ENCODE data around the gene SULT1C2.

The SULT1C2 gene

DNA sequence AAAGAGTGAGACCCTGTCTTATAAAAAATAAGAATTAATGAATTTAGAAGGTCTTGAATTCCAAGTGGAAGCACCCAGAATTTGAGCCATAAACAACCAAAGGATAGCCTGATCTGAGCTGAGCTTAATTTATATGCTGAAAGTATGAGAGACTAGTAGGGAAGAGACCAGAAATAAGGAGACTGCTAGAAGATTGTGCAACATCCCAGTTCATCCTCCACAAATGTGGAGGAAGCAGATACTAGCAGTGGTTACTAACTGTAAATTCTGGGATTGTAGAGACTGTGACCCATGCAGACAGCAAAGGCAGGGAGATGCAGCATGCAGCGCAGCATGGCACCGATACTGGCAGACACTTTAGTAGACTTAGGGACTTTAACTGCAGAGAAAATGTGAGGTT is 1.5 kb upstream of the SULT1C2 start:
- TF ChIP-seq OSR1 (CRISPR knock-in tag; IDR thresholded peaks at IDR 0.05), result no peak
- no peak for TF ChIP-seq ZFP30 (CRISPR knock-in tag; IDR thresholded peaks at IDR 0.05)
- TF ChIP-seq, protein P1, sequence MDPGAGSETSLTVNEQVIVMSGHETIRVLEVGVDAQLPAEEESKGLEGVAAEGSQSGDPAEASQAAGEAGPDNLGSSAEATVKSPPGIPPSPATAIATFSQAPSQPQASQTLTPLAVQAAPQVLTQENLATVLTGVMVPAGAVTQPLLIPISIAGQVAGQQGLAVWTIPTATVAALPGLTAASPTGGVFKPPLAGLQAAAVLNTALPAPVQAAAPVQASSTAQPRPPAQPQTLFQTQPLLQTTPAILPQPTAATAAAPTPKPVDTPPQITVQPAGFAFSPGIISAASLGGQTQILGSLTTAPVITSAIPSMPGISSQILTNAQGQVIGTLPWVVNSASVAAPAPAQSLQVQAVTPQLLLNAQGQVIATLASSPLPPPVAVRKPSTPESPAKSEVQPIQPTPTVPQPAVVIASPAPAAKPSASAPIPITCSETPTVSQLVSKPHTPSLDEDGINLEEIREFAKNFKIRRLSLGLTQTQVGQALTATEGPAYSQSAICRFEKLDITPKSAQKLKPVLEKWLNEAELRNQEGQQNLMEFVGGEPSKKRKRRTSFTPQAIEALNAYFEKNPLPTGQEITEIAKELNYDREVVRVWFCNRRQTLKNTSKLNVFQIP (CRISPR knock-in tag; IDR thresholded peaks at IDR 0.05; ENCODE audit: borderline replicate concordance, low read depth), result no peak
- TF ChIP-seq TOX (CRISPR knock-in tag; IDR thresholded peaks at IDR 0.05; ENCODE audit: borderline replicate concordance), result no peak
- no peak for TF ChIP-seq GLIS3 (CRISPR knock-in tag; IDR thresholded peaks at IDR 0.05)
- TF ChIP-seq, protein P2, sequence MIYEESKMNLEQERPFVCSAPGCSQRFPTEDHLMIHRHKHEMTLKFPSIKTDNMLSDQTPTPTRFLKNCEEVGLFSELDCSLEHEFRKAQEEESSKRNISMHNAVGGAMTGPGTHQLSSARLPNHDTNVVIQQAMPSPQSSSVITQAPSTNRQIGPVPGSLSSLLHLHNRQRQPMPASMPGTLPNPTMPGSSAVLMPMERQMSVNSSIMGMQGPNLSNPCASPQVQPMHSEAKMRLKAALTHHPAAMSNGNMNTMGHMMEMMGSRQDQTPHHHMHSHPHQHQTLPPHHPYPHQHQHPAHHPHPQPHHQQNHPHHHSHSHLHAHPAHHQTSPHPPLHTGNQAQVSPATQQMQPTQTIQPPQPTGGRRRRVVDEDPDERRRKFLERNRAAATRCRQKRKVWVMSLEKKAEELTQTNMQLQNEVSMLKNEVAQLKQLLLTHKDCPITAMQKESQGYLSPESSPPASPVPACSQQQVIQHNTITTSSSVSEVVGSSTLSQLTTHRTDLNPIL (CRISPR knock-in tag; IDR thresholded peaks at IDR 0.05; ENCODE audit: low read depth), result no peak
- TF ChIP-seq RARB (CRISPR knock-in tag; IDR thresholded peaks at IDR 0.05), result no peak
- TF ChIP-seq, protein P3, sequence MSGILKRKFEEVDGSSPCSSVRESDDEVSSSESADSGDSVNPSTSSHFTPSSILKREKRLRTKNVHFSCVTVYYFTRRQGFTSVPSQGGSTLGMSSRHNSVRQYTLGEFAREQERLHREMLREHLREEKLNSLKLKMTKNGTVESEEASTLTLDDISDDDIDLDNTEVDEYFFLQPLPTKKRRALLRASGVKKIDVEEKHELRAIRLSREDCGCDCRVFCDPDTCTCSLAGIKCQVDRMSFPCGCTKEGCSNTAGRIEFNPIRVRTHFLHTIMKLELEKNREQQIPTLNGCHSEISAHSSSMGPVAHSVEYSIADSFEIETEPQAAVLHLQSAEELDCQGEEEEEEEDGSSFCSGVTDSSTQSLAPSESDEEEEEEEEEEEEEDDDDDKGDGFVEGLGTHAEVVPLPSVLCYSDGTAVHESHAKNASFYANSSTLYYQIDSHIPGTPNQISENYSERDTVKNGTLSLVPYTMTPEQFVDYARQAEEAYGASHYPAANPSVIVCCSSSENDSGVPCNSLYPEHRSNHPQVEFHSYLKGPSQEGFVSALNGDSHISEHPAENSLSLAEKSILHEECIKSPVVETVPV (CRISPR knock-in tag; IDR thresholded peaks at IDR 0.05), result no peak
- no peak for TF ChIP-seq ZNF8 (CRISPR knock-in tag; IDR thresholded peaks at IDR 0.05)
- no peak for ATAC-seq

DNA sequence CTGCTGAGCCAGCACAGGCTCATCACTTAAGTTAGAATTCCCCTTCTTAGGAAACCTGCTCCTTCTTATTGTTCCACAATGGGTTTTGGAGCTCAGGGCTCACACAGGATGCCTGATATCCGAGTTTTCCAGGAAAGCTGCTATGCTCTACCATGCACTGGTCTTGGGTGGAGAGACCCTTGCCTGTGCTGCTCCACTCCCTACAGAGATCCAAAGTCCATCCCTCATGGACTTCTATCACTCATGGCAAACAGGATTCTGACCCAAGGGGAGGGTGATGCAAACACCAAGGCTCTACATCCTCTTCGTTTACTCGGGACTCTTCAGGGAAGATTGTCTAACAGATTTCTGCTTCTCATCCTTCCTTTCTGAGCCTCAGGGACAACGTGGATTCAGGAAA is 5.2 kb downstream of the SULT1C2 start:
- TF ChIP-seq, protein P2 (CRISPR knock-in tag; IDR thresholded peaks at IDR 0.05; ENCODE audit: low read depth), result no peak
- no peak for TF ChIP-seq TCF4 (CRISPR knock-in tag; IDR thresholded peaks at IDR 0.05; ENCODE audit: borderline replicate concordance)
- no peak for ATAC-seq

DNA sequence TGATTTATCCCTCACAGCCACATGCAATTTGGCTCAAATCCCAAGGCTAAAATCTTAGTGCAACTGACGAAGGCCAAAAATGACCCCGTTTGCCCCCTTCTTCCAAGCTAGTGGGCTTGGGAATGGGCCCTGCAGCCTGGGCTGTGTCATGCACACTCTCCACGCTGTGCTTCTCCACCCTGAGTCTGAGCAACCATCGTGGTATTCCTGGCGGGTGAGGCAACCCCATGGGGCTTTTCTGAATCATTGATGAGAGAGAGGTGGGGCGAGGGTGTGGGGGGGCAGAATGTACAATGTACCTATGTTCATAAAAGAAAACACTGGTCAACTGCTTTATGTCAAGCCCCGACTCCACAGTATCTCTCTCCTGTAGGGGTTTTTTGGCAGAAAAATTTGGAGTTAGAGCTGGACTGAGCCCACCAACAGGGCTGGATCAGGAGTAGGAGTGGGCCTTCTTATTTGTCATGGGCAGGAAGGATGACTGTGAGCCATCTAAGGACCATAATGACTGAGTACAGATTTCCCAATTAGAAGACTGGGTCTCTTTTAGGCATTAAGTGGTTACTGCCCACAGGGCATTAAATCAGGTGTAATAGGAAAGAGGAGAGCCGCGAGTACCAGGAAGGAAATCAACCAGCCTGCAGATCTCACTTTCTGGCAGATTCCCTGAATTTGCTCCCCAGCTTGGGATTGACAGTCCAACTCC is 8.9 kb downstream of the SULT1C2 start:
- no peak for ATAC-seq
- TF ChIP-seq TCF4 (CRISPR knock-in tag; IDR thresholded peaks at IDR 0.05; ENCODE audit: borderline replicate concordance) (no peak), RARB (CRISPR knock-in tag; IDR thresholded peaks at IDR 0.05) (no peak), BACH2 (CRISPR knock-in tag; IDR thresholded peaks at IDR 0.05; ENCODE audit: borderline replicate concordance) (no peak), ZNF8 (CRISPR knock-in tag; IDR thresholded peaks at IDR 0.05) (no peak), ZNF565 (CRISPR knock-in tag; conservative IDR thresholded peaks at IDR 0.05; ENCODE audit: low read depth) (no peak), ZC3H10 (CRISPR knock-in tag; IDR thresholded peaks at IDR 0.05) (no peak), GLIS3 (CRISPR knock-in tag; IDR thresholded peaks at IDR 0.05) (no peak), ZNF70 (CRISPR knock-in tag; IDR thresholded peaks at IDR 0.05) (no peak)
- TF ChIP-seq, protein P3 (CRISPR knock-in tag; IDR thresholded peaks at IDR 0.05), result no peak

DNA sequence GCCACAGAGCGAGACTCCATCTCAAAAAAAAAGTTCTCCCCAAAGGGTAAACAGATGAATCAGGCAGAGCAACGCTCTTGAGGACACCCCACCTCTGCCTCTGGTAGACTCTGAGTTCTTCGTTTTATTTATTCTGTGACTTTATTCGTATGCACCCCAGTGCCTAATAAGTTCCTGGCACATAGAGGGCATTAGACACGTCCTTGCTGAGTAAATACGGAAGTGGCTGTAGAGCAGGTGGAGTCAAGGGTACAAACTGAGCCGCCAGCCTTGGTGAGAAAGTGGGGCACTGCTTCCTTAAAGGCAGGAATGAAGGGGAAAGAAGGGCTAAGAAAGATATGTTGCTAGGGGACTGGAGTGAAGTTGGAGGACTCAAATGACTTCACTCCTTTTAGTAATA is 12.9 kb downstream of the SULT1C2 start:
- no peak for ATAC-seq

More for the DNA sequence above, 12.9 kb downstream of the SULT1C2 start:
- TF ChIP-seq ZFP3 (CRISPR knock-in tag; IDR thresholded peaks at IDR 0.05) (no peak), ZC3H10 (CRISPR knock-in tag; IDR thresholded peaks at IDR 0.05) (no peak), RARB (CRISPR knock-in tag; IDR thresholded peaks at IDR 0.05) (no peak), BACH2 (CRISPR knock-in tag; IDR thresholded peaks at IDR 0.05; ENCODE audit: borderline replicate concordance) (no peak), TOX (CRISPR knock-in tag; IDR thresholded peaks at IDR 0.05; ENCODE audit: borderline replicate concordance) (no peak), ZNF565 (CRISPR knock-in tag; conservative IDR thresholded peaks at IDR 0.05; ENCODE audit: low read depth) (no peak), SNAI2 (CRISPR knock-in tag; IDR thresholded peaks at IDR 0.05) (no peak), CSDC2 (CRISPR knock-in tag; IDR thresholded peaks at IDR 0.05) (no peak), ESRRG (CRISPR knock-in tag; IDR thresholded peaks at IDR 0.05) (no peak), TCF4 (CRISPR knock-in tag; IDR thresholded peaks at IDR 0.05; ENCODE audit: borderline replicate concordance) (no peak), ARNTL (CRISPR knock-in tag; IDR thresholded peaks at IDR 0.05; ENCODE audit: borderline replicate concordance, low read depth) (no peak)
- TF ChIP-seq, protein P4, sequence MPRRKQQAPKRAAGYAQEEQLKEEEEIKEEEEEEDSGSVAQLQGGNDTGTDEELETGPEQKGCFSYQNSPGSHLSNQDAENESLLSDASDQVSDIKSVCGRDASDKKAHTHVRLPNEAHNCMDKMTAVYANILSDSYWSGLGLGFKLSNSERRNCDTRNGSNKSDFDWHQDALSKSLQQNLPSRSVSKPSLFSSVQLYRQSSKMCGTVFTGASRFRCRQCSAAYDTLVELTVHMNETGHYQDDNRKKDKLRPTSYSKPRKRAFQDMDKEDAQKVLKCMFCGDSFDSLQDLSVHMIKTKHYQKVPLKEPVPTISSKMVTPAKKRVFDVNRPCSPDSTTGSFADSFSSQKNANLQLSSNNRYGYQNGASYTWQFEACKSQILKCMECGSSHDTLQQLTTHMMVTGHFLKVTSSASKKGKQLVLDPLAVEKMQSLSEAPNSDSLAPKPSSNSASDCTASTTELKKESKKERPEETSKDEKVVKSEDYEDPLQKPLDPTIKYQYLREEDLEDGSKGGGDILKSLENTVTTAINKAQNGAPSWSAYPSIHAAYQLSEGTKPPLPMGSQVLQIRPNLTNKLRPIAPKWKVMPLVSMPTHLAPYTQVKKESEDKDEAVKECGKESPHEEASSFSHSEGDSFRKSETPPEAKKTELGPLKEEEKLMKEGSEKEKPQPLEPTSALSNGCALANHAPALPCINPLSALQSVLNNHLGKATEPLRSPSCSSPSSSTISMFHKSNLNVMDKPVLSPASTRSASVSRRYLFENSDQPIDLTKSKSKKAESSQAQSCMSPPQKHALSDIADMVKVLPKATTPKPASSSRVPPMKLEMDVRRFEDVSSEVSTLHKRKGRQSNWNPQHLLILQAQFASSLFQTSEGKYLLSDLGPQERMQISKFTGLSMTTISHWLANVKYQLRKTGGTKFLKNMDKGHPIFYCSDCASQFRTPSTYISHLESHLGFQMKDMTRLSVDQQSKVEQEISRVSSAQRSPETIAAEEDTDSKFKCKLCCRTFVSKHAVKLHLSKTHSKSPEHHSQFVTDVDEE (CRISPR knock-in tag; IDR thresholded peaks at IDR 0.05), result no peak
- TF ChIP-seq, protein P2 (CRISPR knock-in tag; IDR thresholded peaks at IDR 0.05; ENCODE audit: low read depth), result no peak
- TF ChIP-seq, protein P3 (CRISPR knock-in tag; IDR thresholded peaks at IDR 0.05), result no peak
